Activated CD8-positive, alpha-beta memory T cell treated with anti-CD3 and anti-CD28 coated beads, Interleukin-2, amount 50 U/mL, for 24 hours (primary cell): ENCODE measurements around the gene LRRC61.
"Not testable (repeated sequence)": the region's sequence is repeated elsewhere in the genome, so short reads cannot be mapped to it uniquely, and the experiment has no call there.

Source experiments
- DNase-seq: peaks from one replicate; pipeline ENCODE4 v3.0.0-alpha.2; 2020; ENCODE audit errors: extremely low read depth

Gene LRRC61, protein sequence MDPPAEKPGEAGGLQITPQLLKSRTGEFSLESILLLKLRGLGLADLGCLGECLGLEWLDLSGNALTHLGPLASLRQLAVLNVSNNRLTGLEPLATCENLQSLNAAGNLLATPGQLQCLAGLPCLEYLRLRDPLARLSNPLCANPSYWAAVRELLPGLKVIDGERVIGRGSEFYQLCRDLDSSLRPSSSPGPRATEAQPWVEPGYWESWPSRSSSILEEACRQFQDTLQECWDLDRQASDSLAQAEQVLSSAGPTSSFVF

DNA sequence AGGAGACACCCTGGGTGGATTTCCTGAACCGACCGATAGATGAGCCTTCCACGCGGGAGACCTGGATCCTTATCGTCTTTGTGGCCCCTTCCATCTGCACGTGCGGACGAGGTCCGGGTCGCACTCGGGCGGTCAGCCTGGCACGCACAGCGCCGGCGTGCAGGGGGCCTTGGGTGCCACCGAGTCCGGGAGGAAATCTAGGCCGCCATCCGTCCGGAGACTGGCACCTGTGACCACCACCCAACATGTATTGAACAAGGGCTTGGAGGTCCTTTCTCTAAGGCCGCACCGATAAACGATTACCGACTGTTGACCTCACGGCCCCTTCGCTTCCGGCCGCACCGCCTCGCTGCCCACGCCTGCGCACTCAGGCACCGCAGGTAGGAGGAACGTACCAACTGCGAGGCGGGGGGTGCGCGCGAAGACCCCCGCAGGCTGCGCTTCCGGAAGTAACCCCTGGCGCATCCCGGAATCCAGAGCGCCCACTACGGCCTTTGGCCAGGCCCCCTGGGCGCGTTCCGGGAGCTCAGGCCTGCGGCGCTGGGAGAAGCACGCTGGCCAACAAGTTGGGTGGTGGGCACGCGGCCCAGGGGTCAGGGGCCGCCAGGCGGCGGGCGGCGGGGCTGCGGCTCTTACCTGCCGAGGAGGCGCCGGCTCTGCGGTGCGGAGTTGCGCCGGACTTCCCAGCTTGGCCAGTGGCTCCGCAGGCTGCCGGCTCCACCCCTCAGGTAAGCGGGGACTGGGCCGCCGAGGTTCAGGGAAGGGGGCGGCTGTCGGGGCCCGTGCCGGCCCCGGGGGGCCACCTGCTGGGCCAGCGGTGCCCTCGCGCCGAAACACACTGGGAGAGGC is at the start of gene LRRC61, which contains the start of gene ACTR3C:
Gene LRRC61, plus strand, starts transcription at position 523 of the 849 bp plus-strand sequence. CDS start 13,507 bp downstream, outside the sequence.
Gene ACTR3C, minus strand, starts transcription at position 713 of the 849 bp plus-strand sequence. CDS start 28,249 bp downstream, outside the sequence.
- no peak for DNase-seq

DNA sequence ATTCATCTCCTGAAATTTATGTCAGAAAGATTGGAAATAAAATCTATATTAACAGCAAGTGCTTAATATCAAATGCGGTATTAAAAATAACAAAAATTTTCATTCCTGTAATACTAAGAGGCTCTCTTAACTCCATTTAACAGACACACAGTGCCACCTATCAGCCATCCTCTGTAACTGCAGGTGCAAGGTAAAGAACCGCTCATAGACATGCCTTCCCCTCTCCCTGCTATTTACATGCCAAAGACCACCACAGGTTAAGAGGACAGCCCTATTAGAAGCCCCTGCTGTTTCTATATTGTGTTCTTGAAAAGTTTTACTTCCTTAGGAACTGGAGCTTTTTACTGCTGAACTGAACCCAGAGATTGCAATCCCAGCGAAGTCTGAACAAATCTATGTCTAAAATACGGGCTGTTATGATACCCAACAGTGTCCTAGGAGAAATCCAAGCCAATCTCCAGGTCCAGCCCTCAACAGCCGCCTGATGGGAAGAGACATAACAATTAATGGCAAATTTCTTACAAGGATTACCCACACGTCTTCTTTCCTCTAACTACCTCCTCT is 46.9 kb upstream of the LRRC61 start:
- DNase-seq = not testable (repeated sequence)

DNA sequence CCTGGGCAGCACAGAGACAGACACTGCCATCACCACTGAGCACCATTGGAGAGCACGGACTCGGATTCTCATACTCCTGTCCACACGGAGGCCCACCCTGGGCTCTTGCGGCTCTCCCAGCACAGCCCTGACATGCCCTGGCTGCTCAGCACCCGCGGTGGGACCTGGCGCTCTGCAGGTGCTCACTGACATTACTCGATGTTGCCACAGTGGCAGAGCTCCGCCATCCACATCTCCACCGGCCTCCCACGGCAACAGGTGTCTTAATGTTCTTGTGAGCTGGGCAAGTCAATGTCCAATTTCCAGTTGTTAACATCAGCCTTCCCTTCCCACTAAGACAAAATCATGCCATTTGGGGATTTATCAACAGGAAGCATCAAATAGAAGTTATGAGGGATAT is 44.8 kb upstream of the LRRC61 start:
- DNase-seq = not testable (repeated sequence)

DNA sequence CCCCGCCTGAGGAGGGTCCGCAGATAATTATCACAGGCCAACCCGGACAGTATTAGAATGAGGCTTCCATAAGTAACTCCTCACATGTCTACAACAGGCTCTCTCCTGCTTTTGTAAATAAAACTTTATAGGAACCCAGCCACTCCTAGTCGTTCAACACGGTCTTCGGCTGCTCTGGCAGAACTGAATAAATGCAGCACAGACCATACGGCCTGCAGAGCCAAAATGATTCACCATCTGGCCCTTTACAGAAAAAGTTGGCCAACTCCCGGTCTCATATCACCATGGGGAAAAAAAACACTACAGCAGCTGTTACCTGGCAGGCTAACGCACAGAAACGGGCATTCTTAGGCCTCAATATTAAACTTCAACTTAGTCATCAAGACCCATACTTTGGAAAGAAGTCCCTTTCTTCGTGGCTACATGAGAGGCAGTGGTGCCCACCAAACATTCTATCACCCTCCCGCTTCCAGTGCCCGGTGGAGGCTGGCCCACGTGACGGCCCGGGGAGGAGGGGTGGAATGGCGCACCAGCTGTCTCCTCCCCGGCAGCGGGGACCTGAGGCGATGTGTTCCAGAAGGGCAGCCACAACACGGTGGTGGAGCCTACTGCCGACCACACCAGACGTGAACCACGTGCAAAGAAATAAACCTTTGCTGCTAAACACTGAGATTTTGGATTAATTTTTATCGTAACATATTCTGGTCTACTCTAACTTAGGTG is 41.3 kb upstream of the LRRC61 start:
- not testable (repeated sequence) for DNase-seq

DNA sequence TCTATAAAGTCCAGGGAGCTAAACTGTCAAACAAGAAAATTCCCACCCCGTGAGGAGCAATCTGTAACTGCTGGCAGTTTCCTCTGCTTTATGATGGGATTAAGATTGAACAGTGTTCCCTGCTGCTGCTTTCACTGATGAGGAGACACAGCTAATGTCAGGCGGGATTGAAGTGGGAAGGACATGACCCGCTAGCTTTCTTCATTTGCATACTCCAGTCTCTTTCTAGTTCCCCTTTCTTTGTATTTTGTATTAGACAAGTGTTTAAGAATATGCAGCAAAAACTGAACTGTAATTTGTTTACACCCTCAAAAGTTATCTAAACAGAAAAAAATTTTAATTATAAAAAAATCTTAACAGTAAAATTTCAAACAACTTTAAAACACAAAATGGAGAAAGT is 40.0 kb upstream of the LRRC61 start:
- DNase-seq = not testable (repeated sequence)

DNA sequence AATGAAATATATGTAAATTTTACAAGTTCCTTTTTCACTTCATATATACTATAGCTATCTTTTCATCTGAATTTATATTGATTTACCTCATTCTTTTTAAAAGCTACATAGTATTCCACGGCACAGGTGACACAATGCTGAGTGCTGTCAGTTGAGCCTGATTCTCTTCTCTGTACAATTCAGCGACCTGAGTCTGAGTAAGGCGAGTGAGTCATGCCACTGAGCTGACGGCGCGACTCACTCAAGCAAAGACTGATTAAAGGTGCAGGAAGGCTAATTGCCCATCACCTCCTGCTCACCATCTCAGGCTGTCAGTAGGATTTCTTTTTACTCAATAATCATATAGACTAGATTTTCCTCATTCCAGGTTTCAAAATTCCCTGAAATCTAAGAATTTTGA is 39.5 kb upstream of the LRRC61 start:
- not testable (repeated sequence) for DNase-seq

DNA sequence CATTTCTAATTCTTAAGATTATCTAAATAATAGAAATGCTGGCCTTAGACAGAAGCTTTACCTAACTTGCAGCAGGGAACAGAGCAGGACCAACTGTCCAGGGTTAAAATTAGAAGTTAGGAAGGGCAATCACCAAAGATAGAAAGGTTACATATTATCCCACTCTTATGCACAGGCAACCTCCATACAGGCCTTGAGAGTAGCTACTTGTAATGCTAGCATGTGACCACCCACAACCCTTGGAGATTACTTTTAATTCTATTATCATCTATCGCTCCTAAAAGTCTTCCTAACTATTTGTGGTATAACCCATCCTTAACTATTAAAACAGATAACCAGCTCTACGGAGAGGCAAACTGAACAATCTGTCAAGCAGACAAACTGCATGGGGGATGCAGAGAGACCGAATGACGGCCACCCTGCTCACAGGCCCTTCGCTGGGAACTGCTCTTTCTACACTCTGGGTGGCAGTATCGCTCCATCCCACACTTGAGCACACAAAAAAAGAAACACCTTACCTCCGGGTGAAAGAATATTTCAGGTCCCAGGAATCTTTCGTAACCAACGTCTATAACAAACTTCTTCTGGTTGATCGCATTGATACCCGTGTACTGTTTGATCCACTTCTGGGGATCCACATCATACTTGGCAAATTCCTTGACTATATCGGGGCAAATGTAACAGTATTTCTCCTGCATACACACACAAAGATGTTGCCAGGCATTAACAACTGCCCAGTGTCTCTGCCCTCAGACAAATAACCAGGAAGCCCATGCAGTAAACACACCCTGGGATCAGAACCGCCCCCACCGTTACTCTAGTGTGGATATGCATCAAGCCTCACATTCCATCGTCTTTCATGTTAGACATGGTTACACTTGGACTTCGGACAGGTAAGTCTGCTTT is 37.1 kb upstream of the LRRC61 start:
- not testable (repeated sequence) for DNase-seq

DNA sequence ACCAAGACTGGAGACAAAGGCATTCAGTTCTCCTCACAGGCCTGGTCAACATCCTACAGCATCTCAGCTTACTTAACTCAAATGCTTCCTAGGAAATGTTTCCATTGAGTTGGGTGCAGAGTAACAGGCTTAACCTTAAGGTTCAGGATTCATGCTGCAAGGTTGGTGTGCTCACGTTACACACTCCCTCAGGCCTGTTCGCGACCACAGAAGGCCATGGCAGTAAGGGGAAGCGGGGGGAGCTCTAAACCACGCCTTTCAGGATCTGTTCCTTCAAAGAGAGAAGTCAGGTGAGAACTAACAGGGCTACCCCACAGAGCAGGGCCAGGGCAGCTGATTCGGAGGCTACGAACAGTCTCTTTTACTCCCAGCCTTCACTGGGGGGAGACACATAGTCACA is 35.3 kb upstream of the LRRC61 start:
- not testable (repeated sequence) for DNase-seq

DNA sequence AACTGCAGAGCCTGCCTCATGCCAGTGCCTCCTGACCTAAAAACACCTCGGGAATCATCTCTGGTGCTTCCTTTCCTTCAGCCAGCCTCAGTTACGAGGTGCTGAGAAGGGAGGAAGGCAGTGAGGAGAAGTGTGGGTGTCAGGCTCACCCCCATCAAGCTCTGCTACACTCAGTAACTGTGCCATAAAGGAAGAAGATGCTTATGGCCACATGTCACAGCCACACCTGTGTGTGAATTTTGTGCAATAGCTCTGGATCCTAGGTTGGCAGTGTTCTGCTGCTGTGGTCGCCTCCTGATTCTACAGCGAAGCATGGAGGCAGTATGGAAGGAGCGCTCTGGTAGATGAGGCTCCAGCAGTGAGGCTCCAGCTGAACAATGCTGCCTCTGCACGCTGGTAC is 34.3 kb upstream of the LRRC61 start:
- not testable (repeated sequence) for DNase-seq

DNA sequence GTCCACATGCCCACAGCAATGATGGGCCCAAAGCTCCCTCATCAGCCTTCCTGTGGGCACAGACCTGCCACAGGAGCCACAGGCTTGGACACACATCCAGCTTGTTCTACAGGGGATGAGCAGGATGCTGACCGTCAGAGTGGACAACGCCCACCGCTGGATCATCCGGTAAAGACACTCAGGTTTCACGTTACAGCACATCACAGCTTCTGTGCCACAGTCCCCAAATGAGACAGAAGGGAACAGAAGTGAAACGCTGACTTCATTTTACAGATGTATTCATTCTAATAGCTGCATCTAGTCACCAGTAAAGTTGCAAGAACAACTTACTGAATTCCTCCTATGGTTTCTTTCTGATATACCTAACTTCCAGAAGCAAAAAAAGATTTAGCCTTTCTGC is 32.8 kb upstream of the LRRC61 start:
- DNase-seq = not testable (repeated sequence)

DNA sequence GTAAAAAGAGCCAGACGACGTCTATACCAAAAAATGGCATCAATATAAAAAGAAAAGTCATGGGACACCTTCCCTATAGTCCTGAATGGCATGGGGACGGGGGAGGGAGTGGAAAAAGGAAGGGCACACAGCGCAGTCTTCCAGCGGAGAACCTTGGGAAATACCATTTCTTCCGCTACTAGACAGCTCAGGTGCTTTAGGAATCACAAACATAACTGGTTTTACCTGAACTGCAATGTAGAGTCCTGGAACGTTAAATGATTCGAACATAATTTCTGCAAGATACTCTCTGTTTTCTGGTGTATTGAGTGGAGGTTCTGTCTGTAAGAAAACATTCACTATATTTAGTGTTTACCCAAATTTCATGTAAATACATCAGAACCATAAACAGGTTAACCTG is 28.1 kb upstream of the LRRC61 start:
- DNase-seq = not testable (repeated sequence)

DNA sequence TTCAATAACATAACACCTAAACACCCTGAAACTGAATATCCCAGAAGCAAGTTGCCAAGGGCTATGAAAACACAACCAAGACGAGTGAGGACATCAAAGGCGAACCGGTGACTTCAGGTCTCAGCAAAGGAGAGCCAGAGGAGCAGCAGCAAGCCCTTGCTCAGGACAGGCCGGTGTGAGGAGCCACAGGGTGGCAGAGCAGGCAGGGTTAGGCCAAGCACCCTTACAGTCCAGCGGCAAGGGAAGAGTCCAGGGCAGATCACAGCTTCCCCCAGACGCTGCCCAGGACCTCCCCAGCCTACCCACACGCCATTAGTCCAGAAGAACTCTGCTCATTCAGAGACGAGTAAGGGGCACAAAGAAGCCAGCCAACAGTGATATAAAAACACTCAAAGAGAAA is 27.5 kb upstream of the LRRC61 start:
- DNase-seq = not testable (repeated sequence)

DNA sequence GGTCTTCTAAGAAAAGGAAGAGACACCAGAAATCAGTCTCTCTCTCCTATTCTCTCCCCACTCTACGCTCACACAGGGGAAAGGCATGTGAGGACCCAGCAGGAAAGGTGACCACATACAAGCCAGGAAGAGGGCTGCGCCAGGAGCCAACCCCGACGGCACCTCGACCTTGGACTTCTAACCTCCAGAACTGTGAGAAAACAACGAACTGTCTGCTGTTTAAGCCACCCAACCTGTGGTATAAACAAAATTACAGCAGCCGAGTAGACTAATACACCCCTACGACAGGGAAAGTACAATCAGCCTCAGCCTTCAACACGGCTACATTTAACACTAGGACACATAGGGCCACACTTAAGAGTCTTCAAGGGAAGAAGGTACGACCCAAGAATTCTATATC is 26.4 kb upstream of the LRRC61 start:
- not testable (repeated sequence) for DNase-seq

DNA sequence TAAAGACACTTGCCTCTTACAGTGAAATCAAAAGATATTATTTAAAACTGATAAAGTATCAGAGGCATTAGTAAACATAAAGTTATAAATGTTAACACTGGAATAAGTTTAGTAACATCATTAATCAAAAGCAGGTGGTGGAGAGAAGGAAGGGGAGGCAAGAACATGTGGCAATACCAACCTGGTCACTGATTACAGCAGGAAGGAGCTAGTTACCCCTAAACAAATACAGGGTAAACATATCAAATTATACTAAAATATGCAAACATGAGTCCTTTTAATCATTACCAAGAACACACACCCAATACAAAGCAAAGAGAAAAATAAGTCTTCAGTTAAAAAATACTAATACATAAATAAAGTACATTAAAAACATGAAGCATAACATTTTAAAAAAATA is 25.2 kb upstream of the LRRC61 start:
- not testable (repeated sequence) for DNase-seq

DNA sequence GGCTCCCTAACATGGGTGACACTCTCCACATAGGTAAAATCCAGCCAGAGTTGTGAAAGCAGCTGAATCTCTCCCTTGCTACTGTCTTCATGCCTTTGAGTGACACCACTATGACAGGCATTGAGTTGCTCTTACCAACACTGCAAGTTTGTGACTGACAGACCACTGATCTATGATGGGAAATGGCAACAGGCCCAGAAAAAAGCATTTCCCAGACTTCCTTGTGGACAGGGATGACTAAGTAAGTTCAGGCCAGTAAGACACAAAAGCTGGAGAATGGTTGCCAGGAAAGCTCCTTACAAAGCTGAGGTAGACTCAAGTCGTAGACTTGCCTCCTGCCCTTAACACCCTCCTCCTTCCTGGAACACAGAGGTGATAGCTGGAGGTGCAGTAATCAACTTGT is 20.2 kb upstream of the LRRC61 start:
- not testable (repeated sequence) for DNase-seq

DNA sequence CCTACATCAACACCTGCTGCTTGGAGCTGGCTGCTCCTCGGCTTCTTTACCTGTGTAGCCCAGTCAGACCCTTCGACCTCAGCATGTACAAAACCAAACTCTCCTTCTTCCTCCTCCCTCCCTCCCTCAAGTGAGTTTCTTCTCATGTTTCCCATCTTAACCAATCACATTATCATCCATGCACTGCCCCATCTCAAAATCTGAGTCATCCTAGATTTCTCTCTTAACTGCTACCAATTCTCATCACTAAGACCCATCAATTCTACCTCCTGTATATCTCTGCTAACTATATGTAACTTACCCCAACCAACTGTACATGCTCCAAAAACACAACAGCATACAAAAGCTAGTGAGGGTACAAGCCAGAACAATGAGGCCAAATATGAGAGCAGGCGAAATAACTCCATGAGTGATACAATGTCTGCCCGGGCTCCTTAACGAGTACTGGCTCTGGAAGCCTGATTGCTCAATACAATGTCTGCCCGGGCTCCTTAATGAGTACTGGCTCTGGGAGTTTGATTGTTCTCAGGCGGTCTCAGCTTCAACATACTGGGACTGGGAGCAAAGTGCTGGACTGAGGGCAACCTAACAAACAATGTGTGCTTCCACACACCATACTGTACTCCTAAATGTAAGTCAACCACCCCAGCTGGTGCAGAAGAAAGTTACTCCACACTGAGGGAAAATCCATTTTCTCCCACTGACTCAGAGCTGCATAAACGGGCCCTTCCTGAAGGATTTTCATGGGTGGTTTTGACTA is 18.5 kb upstream of the LRRC61 start:
- not testable (repeated sequence) for DNase-seq

DNA sequence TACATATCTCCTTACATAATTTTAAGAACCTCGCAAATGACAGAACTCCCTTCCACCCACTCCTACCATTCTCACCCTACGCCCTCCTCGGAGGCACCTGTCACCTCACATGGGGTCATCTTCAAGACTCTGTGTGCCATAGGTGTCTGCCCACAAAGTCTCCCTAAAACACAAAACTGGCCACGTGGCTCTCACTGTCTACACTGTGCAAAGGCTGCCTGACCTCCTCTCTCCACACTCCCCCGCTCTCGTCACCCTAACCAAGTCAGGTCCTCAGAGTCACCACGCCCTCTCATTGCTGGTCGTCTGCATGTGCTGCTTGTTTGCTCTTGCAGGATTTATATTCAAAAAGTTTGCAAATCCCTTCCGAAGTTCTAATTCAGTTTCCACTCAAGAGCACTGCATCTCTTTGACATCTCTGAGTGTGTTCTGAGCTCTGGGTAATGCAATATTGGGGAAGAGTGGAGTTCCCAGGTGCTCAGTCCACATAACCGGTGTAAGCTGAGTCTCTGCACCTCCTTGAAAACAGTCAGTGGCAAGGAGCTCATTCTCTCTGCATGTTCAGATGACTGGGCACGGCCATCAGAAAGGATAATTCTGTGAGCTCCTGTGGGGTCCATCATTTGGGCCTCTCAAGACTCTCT is 17.8 kb upstream of the LRRC61 start:
- DNase-seq = not testable (repeated sequence)

DNA sequence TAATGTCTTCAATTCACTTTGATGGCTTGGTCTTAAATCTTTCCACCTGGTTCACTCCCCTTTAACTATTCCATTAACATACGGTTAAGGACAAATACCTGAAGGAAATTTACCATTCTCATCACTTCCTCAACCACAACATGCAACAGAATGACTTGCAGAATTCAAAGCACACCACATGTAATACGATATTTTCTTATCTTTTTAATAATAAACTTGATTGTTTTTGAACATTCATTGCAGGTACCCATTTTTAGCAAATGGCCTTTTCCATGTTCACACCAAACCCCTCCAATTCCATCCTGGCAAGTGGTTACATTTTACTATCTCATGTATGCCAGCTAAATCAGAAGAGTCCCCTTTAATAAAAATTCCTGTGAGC is 17.3 kb upstream of the LRRC61 start:
- not testable (repeated sequence) for DNase-seq

DNA sequence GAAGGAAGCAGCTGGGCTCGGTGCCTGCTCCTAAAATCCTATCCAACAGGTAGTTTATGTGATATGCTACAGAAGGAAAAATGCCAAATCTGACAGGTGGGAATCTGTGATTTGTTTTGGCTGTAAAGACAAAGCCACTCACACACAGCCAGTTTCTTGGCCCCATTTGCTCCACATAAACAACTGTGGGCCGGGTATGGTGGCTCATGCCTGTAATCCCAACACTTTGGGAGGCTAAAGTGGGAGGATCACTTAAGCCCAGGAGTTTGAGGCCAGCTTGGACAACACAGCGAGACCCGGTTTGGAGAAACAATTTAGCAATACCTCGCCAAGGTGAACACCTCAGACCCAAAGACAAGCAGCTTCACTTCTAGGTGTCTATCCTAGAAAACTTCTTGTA is 16.8 kb upstream of the LRRC61 start:
- not testable (repeated sequence) for DNase-seq
